ENCODE results near the gene TRNP1.

- no peak for TF ChIP-seq CTCF (IDR thresholded peaks at IDR 0.05)
- no peak for TF ChIP-seq EZH2phosphoT487 (IDR thresholded peaks at IDR 0.05)
- no peak for TF ChIP-seq EZH2 (IDR thresholded peaks at IDR 0.05)
These were observed 16.2 kb downstream of the TRNP1 start for GRCh38 chr1:27009601-27010197.

Measured in neural progenitor cell (in vitro differentiated cells).